GM19043 (cell line): ENCODE results near the gene SH3PXD2A.

Experiments used
- ATAC-seq: cut with Tn5 transposase; IDR thresholded peaks from one replicate; pipeline ENCODE4 v1.9.1; 2021; ENCODE audit warnings: low read depth; ENCODE audit not compliant: unreplicated experiment

Gene SH3PXD2A

DNA sequence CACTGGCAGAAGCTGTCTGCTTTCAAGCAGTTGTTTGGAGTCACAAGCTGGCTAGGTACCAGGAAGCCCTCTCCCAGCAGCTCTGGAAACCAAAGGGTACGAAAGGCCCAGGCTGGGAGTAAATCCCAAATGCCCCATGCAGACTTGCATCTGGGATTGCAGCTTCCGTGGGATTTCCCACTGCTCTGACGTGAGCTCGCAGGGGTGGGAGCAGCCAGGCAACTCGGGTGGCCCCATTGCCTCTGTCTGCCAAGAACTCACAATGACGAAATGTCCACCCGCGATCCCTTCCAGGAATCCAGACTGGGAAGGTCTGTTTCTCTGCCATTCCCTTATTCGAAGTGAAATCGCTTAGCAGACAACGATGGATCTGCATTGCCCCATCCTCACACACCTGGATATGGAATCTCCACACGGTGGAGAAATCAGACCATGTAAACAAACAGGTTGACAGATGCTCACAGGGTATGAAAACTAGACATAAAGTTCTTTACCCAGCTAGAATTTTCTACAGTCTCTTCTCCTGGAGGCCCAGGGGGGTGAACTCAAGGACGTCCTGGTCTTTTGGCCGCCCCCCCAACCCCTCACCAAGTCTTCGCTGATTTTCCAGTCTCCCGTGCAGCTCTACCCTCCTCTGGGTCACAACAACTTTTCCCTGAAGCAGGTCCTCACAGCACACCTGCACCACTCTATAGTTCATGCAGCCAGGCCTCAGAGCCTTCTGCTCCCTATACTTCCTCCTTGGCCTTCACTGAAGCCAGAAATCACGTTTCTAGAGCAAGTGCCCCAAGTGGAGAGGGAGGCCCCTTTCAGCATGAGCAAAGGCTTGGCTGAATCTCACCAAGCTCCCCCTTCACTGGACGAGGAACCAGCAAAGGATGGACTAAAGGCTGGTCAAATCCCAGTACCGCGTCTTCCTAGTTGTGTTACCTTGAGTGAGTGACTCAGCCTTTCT lies 20.0 kb downstream of the SH3PXD2A start:
- no peak for ATAC-seq

DNA sequence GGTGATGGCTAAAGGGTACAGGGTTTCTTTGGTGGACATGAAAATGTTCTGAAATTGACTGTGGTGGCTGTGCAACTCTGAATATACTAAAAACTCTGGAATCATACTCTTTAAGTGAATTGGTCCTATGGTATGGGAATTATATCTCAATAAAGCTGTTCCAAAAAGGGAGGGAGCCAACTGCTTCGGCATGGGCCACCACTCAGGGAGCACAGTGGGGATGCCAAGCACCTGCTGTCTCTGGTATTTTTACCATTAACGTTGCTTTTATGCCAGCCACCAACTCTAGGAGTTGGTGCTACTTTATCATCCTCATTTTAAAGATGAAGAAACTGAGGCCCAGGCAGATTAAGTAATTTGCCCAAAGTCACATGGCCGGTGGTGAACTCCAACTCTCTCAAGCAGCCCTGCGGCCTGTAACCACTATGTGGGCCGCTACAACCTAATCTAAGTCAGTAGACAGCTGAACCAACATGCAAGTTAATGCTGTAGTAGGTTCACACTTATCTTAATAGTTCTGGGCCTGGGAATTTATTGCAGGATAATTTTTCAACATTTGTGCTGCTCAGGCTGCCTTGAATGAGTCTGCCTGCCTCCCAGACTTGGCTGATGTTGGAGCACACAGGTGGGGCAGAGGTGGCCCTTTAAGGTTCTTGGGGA lies 20.8 kb downstream of the SH3PXD2A start:
- ATAC-seq, result no peak

- no peak for ATAC-seq
Observed at GRCh38 chr10:103833731-103834365, 21.5 kb downstream of the SH3PXD2A start.

GRCh38 chr10:103832806-103833205 lies 22.6 kb downstream of the SH3PXD2A start:
- no peak for ATAC-seq

- no peak for ATAC-seq
Observed at GRCh38 chr10:103829838-103830465, 25.4 kb downstream of the SH3PXD2A start.

GRCh38 chr10:103829278-103829677 lies 26.1 kb downstream of the SH3PXD2A start:
- no peak for ATAC-seq

GRCh38 chr10:103828587-103829197 lies 26.7 kb downstream of the SH3PXD2A start:
- ATAC-seq, result no peak

DNA sequence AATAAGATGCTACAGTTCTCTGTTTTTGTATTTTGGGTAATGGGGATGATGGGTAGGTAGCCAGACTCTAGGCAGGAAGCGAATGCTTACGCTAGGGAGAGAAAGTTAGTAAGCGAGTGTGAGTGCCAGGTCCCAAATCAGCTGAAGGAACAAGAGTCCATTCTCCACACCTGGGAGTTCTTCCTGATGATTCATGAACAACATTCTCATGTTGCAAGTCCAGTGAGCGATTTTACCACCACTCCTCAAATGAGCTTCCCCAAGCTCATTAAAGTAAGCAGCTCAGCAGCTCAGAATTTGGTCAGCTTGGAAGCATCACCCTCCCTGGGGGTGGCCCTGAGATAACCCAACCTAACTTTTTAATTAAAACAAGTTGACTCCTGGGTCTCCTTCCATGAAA lies 27.3 kb downstream of the SH3PXD2A start:
- no peak for ATAC-seq

DNA sequence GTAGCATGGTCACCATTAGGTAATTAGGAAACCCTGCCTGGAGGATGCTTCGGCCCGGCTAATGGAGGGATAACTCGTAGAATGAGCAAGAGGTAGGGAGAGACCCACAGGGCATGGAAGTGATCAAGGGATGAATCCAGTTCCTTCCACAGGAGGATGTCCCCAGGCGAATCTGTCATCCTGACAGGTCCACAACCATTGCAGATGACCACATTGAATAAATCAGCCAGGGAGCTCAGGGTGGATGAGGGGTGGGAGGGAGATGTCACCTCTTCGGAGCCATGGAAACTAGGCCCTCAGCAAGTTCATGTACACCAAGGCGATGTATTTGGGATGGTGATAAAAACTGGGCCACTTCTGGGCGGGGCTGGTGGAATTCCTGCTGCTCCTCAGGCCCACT lies 28.5 kb downstream of the SH3PXD2A start:
- no peak for ATAC-seq

DNA sequence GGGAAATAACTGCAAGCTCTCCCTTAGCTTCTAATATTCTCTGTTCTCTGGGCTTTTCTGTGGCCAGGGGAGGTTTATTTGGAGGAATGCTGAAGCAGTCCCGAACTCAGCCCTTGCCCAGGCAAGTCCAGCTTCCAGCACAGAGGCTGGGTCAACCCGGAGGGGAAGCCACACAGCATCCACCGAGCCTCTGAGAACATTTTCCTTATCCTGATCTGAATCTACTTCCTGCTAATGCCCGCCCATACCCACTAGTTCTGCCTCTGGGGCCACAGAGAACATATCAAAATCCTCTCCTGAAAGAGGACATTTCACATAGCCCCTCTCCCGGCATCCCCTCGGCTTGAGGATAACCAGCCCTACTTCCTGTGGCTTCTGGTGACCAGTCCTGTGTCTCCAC lies 31.1 kb downstream of the SH3PXD2A start:
- no peak for ATAC-seq

DNA sequence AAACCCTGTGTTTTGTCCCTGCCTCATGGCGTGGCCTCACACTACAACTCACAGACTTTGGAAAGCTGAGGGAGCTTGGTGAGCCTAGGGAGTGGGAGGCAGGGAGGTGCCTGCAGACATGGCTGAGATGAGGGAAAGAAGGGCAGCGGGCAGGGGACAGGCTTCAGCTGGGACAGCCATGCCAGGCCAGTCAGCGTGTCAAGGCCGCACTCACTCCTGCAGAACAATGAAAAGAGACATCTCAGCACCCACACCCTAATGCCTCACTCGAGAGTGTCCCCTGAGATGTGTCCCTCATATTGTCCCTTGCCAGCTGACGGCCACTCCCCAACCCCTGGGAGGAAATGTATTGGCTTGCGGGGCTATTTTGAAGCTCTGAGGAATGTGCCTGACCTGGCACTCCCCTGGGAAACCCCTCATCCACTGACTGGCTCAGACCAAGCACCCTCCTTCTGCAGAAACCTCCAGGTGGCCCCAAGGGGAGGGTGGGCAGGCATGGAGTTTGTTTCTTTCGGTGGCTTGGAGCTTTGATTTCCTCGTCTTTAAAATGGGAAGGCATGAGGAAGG lies 31.6 kb downstream of the SH3PXD2A start:
- ATAC-seq, result no peak

DNA sequence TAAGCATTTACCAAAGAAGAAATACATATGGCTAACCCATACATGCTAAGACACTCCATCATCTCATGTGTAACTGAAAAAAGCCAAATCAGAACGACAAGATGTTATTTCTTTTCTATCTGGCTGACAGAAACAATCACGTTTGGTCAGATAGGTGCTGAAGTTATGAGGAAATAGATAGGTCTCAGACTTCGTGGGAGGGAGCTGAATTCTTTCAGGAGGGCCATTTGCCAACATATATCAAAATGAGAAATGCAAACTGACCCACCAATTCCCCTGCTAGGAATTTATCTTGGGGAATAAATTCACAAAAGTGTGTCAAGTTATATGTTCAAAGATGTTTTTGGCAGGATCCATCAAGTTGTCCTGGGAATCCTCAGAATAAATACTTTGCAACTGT lies 32.6 kb downstream of the SH3PXD2A start:
- ATAC-seq, result no peak

GRCh38 chr10:103822107-103822716 lies 33.2 kb downstream of the SH3PXD2A start:
- no peak for ATAC-seq

- no peak for ATAC-seq
Observed at GRCh38 chr10:103820101-103821062, 35.0 kb downstream of the SH3PXD2A start.

GRCh38 chr10:103819493-103819892 lies 35.9 kb downstream of the SH3PXD2A start:
- no peak for ATAC-seq

GRCh38 chr10:103818765-103819374 lies 36.5 kb downstream of the SH3PXD2A start:
- no peak for ATAC-seq

GRCh38 chr10:103818105-103818504 lies 37.3 kb downstream of the SH3PXD2A start:
- ATAC-seq, result no peak

GRCh38 chr10:103816431-103816830 lies 38.9 kb downstream of the SH3PXD2A start:
- ATAC-seq, result no peak
